NB4 (cell line): Measurements from ENCODE around the gene EXD3.

Experiments
- POLR2A ChIP-seq: IDR thresholded peaks from 2 replicates; pipeline ENCODE4 v1.6.1; 2011; ENCODE audit warnings: mild to moderate bottlenecking; ENCODE audit not compliant: insufficient read length; ENCODE audit errors: extremely low read depth
- TF ChIP-seq, protein P1 (sequence below): IDR thresholded peaks from one replicate; pipeline ENCODE4 v1.5.1; 2012; ENCODE audit warnings: low read depth, low read length

DNA sequence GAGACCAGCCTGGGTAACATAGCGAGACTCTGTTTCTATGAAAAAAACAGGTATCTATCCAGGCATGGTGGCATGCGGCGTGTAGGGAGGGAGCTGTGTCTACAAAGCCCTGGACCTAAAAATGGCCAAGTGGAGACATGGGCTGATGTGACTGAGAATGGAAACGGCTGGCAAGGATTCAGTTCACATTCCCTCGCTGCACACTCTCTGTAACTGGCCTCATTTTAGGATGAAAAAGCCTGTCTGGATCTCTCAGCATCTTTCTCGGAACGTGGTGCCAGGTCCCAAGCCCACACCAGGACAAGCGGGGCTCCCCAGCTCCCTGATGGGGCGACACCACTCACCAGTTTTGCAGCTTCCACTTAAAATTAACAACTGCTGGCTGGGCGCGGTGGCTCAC, 13.4 kb downstream of the EXD3 start:
- TF ChIP-seq, protein P1, sequence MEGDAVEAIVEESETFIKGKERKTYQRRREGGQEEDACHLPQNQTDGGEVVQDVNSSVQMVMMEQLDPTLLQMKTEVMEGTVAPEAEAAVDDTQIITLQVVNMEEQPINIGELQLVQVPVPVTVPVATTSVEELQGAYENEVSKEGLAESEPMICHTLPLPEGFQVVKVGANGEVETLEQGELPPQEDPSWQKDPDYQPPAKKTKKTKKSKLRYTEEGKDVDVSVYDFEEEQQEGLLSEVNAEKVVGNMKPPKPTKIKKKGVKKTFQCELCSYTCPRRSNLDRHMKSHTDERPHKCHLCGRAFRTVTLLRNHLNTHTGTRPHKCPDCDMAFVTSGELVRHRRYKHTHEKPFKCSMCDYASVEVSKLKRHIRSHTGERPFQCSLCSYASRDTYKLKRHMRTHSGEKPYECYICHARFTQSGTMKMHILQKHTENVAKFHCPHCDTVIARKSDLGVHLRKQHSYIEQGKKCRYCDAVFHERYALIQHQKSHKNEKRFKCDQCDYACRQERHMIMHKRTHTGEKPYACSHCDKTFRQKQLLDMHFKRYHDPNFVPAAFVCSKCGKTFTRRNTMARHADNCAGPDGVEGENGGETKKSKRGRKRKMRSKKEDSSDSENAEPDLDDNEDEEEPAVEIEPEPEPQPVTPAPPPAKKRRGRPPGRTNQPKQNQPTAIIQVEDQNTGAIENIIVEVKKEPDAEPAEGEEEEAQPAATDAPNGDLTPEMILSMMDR, result no peak
- no peak for TF ChIP-seq POLR2A
